Activated CD8-positive, alpha-beta memory T cell treated with anti-CD3 and anti-CD28 coated beads, Interleukin-2, amount 50 U/mL, for 24 hours (primary cell): ENCODE measurements around the gene CDK5R1.
"Not testable (repeated sequence)": the region's sequence is repeated elsewhere in the genome, so short reads cannot be mapped to it uniquely, and the experiment has no call there.

Experiments
- DNase-seq: peaks from one replicate; pipeline ENCODE4 v3.0.0-alpha.2; 2020; ENCODE audit errors: extremely low read depth

CDK5R1 gene

GRCh38 chr17:32486701-32487472 lies at the start of gene CDK5R1:
TSS of gene CDK5R1 (plus strand) at chr17:32486993. CDS start at chr17:32487621, 628 bp downstream.
- no peak for DNase-seq

GRCh38 chr17:32440722-32441121 lies 46.1 kb upstream of the CDK5R1 start:
- no peak for DNase-seq

- DNase-seq: no peak
These were observed 44.9 kb upstream of the CDK5R1 start for GRCh38 chr17:32441886-32442285.

GRCh38 chr17:32443827-32444300 lies 42.9 kb upstream of the CDK5R1 start:
- DNase-seq: no peak

- DNase-seq: peak; percentile 97
These were observed 42.3 kb upstream of the CDK5R1 start, which contains the start of gene PSMD11 for GRCh38 chr17:32444301-32445073. TSS of gene PSMD11 (plus strand) at chr17:32444510. CDS start at chr17:32444524, 14 bp downstream.

GRCh38 chr17:32445074-32445415 lies 41.7 kb upstream of the CDK5R1 start:
- DNase-seq: peak; percentile 7

DNA sequence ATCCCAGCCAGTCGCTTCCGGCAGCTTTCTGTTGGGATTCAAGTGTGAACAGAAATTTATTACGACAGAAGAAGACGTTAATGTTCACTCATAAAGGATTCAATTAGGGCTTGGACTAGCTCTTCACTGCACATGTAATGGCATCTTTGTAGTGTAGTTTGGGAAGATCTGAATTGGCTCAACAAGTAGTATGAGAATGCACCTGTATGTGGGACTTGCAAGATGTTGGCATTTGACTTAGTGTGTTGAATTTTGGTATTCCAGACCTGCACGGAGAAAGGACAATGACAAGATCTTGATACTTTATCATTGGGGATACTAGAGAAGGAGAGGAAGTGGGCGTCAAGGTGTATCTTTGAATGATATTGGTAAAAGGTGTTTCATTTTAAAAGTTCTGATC lies 41.3 kb upstream of the CDK5R1 start:
- DNase-seq: no peak

DNA sequence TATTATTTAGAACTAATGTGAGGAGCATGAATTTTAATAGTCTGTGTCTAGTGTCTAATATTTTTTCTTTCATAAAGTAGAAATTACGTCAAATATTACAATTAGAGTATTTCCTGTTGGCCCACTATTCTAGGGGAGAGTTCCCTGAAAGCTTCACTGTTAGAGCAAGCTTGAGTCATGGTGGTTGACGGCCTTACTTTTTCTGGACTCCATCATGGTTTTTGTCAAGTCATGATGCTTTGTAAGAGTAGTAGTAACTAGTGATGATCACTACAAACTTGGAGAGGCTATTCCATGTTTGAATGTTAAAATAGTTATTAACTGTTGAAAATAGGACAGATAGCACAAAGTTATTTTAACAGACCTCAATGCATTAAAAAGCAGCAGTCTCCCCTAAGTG lies 40.8 kb upstream of the CDK5R1 start:
- DNase-seq: no peak

- no peak for DNase-seq
These were observed 39.8 kb upstream of the CDK5R1 start for GRCh38 chr17:32446949-32447348.

- no peak for DNase-seq
These were observed 36.8 kb upstream of the CDK5R1 start for GRCh38 chr17:32449963-32450362.

DNA sequence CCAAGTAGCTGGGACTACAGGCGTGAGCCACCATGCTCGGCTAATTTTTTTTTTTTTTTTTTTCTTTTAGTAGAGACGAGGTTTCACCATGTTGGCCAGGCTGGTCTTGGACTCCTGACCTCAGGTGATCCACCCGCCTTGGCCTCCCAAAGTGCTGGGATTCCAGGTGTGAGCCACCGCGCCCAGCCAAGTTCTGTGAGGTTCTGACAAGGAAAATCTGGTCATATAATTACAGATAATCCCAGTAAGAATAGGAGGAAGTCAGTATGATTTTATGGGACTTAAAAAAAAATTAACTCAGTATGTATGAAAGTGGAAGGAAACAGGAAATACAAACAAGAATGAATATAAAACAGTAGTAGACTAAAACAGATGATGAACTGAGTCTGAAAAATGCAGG lies 36.4 kb upstream of the CDK5R1 start:
- DNase-seq: not testable (repeated sequence)

DNA sequence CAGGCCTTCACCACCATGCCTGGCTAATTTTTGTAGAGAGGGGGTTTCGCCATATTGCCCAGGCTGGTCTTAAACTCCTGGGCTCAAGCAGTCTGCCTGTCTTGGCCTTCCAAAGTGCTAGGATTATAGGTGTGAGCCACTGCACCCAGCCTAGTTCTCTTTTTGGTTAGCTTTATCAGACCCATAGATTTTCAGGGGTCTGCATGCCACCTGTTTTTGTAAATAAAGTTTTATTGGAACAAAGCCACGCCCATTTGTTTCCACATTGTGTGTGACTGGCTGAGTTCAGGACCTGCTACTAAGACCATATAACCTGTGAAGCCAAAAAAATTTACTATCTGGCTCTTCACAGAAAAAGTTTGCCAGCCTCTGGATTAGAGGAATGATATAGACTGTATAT lies 34.9 kb upstream of the CDK5R1 start:
- DNase-seq: no peak

GRCh38 chr17:32452281-32452680 lies 34.5 kb upstream of the CDK5R1 start:
- DNase-seq: no peak

- DNase-seq: no peak
These were observed 33.4 kb upstream of the CDK5R1 start for GRCh38 chr17:32453370-32453769.

GRCh38 chr17:32458371-32458770 lies 28.4 kb upstream of the CDK5R1 start:
- no peak for DNase-seq

DNA sequence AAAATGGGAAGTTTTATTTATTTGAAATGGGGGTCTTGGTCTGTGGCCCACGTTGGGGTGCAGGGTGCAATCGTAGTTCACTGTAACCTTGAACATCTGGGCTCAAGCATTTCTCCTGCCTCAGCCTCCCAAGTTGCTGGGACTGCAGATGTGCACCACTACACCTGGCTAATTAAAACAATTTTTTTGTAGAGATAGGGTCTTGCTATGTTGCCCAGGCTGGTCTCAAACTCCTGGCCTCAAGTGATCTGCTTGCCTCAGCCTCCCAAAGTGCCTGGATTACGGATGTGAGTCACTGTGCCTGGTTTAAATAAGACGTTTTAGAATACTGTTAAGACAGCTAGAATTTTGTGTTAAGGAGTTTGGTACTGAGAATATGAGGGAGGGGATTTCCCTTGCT lies 26.7 kb upstream of the CDK5R1 start:
- DNase-seq: no peak

DNA sequence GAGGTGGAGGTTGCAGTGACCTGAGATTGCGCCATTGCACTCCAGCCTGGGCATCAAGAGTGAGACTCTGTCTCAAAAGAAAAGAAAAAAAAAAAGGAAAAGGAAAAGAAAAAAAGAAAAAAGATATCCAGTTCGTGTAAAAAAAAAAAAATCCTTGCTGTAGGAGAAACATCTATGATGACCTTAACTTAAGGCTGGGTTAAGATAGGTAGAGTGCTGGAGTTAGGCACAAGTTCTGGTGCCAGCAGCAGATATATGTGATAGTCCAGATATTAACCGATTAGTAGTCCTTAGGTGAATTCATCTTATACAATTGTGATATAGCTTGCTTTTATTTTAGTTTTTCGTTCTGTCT lies 25.3 kb upstream of the CDK5R1 start:
- DNase-seq: no peak

GRCh38 chr17:32461853-32462617 lies 24.8 kb upstream of the CDK5R1 start:
- DNase-seq: peak; percentile 23

GRCh38 chr17:32463304-32463703 lies 23.5 kb upstream of the CDK5R1 start:
- no peak for DNase-seq

GRCh38 chr17:32464374-32464773 lies 22.4 kb upstream of the CDK5R1 start:
- no peak for DNase-seq

GRCh38 chr17:32467949-32468348 lies 18.8 kb upstream of the CDK5R1 start:
- no peak for DNase-seq

DNA sequence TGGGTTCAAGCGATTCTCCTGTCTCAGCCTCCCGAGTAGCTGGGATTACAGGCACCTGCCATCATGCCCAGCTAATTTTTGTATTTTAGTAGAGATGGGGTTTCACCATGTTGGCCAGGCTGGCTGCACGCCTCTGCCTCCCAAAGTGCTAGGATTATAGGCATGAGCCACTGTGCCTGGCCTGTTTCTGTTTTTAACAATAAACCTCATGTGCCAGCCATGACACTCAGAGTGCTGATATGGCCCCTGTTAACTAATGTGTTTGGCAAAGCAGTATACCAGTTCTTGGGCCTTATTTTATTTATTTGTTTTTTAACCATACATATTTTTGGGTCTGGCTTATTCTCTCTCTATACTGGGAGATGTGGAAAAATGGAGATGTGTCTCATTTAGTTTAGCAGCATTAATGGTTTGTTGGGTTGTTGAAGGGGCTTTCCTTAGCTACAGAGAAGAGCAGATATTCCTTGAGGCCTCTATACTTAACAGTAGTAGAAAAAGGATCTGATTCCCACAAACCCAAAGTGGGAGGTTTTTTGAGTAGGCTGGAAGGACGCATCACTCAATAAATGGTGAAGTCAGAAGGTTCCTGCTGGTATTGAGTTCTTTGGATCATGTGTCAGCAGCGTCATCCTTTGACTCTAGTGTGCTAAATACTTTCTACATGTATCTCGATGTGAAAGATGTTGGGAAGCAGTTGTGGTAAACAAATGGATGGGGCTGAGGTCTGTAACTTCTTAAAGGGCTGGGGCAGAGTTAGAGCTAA lies 16.2 kb upstream of the CDK5R1 start:
- DNase-seq: no peak
